Measurements from ENCODE around the gene TUSC1.
"Not testable (repeated sequence)": the region's sequence is repeated elsewhere in the genome, so short reads cannot be mapped to it uniquely, and the experiment has no call there.

Gene TUSC1

DNA sequence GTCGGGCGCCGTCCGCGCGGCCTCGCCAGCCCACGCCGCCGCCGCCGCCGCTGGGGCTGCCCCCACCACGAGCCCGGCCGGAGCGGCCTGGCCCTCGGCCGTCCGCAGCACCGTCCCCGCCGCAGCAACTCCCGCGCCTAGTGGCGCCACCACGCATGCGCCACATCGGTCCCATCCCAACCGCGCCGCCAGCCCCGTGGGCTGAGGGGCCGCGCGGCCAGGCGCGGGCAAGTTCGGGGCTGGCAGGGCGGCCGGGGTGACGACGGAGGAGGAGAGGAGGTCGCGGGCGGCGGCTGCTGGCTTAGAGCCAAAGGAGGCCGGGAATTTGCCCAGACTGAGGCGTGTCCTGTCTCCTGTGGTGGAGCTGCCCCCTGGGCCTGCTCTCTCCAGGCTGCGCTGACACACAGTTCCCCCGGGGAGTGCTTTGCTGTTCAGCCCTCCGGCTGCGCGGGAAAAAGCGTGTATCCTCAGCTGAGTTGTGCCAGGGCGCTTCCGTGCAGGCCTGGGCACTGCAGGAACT, at the start of gene TUSC1:
TUSC1 (minus strand) TSS at position 298 of the 520 bp plus-strand sequence; CDS start at position 166, 132 bp downstream.
- peak; percentile 45 to 94 for DNase-seq

DNA sequence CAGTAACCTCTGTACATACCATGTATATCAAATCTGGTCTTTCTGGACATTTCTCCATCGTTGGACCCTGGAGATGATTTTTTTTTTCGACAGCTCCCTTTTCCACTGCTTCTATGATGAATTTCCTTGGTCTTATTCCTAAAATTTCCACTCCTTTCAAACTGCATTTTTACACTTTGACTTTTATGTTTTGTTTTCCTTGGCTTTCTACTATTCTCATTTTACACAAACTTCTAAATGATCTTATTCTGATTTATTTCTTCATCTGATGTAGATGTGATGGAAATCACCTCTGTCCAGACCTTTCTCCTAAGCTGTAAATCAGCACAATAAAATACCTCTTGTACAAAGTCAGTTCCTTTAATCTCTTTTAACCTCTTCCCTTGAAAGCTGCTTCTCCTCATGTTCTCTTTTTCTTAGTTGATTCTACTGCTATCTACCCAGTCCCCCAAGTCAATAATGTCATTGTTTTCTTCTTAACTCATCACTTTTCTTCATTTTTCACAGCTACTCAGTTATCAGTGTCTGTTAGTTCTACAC, 48.7 kb upstream of the TUSC1 start:
- DNase-seq, result no peak

DNA sequence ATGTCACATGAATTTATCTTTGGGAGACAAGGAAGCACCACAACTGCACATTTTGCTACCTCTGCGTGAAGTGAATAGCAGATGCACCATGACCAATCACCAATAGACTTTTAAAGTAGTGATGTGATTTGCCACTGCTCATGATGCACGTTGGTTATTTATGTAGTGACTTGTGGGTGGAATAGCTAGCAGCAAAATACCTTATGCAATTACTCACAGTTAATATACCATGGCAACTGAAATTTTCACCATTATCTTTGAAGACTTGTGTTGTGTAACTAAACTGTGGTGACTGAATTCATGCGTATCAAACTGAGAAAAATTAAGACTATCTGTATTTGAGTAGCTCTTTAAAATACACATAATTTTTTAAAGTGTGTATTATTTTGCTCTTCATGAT, 46.2 kb upstream of the TUSC1 start:
- DNase-seq, result no peak

DNA sequence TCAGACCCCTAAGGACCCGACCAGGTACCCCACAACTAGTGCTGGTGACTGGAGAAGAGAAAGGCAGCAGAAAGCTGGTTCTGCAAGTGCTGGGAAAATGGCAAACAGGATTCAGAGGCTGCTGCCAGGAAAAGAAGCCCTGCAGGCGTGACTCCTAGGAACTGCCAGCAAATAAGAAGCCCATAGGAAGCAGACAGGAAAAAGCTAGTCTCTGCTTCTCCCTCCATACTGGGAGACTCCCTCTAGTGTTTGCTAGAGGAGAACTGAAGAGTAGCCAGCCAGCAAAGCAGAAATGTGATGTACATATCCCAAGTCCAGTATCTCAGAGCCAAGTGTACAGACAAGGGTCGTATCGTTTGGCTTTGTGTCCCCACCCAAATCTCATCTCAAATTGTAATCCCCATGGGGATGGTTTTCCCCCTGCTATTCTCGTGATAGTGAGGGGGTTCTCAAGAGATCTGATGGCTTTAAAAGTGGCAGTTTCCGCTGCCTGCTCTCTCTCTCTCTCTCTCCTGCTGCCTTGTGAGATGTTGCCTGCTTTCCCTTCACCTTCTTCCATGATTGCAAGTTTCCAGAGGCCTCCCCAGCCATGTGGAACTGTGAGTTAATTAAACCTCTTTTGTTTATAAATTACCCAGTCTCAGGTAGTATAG, 38.1 kb upstream of the TUSC1 start:
- peak in 1 of 2 experiments; percentile 46 for DNase-seq

DNA sequence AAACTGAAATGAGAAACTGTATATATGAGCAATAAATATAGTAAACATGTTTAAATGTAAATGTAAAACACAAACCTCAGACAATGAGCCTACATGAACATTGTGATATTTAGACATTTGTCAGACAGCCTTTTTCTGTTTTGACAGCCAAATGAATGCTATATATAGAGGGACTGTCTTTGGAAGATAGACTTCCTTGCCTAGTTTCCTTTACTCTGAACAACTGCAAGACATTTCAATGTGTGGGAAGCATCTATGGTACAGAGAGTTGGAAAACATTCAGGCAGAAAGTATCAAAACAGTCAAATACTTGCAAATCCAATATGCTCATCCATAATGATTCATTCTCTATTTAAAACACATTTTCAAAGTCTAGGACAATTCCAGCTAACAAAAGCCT, 31.7 kb upstream of the TUSC1 start:
- DNase-seq, result no peak

DNA sequence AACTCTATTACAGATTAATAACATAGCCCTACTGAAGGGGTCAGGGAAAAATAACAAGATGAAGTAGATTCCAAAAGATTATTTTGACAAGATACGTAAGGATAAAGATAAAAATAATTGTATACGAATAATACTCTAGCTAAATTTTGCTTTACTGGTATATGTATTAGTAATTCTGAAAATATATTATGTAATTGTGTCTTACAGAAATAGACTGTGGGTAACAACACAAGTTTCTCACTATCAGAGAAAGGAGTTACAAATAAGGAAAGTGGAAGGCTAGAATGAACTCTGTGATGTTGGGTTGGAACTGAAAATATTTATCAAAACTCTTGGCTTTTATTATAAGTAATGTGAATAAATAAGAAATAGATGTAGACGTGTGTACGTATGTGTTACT, 26.6 kb upstream of the TUSC1 start:
- DNase-seq, result no peak

DNA sequence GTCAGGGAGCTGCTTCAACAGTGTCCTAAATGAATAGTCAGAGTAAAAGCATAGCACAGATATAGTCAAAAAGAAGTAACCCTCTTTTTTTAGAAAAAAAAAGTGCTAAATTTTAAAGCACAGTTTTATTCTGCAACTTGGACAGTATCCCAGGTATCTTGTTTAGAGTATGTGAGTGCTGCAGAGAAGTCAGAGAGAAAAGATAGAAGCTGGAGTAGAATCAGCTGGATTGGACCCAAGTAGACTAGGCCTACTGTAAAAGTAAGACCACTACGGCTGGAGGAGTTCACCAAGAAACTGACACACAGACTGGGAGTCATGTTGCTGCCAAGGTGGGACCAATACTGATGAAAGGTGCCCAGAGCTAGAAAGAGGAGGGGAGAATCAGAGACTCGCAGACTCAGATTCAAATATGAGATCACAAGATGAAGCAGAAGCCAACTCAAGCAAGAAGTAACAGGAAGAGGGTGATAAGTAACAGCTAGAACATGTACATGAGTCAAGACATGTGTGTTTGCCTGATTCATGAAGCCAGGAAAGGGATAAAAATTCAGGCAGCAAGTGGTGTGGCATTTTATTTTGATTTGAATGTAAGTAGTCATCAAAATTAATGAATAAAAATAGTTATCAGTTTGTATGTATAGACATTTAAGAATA, 25.6 kb upstream of the TUSC1 start:
- no peak for DNase-seq

DNA sequence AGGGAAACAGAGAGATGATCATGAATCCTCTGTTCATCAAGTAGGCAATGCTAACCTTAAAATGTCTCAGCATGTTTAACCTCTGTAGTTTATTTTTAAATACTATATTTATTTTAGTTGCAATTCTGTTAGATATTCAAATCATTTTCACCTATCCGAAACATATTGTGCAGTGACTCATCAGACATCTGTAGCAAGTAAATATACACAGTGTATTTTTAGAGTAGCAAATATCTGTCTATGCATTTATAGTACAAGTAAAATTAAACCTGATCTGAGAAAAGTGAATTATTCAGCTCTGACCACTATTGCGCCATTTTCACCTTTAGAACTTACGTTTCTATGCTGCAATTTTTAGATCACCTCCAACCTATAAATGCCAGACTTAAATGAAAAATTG, 24.3 kb upstream of the TUSC1 start:
- DNase-seq, result no peak

DNA sequence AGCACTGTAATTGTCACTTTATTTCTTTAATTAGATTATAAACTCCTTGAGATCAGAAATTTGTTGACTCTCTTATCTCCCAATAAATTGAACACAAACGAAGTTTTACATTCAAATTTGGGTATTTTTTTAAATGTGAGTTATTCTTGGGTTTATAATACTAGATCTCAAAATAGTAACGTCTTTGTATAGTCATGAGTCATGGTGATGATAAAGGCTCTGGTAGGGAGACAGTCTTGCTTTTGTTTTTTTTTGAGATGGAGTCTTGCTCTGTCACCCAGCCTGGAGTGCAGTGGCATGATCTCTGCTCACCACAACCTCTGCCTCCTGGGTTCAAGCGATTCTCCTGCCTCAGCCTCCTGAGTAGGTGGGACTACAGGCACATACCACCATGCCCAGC, 22.7 kb upstream of the TUSC1 start:
- not testable (repeated sequence) for DNase-seq

DNA sequence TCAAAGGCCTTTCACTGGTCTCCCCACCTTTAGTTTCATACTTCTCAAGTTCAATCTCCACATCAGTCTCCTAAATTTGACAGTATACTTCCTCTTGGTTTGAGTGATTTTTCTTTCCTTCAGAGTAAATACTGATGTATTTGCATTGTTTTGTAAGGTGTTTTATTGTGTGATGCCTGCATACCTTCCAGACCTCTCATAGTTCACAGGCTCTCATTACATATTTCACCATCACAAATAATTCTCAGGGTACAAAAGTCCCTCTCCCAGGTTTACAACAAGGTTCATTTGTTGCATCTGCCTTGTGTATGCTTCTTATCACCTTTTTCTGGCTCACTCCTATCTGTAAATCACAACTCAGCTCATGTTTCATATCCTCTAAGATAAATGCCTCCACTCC, 22.2 kb upstream of the TUSC1 start:
- DNase-seq, result no peak

DNA sequence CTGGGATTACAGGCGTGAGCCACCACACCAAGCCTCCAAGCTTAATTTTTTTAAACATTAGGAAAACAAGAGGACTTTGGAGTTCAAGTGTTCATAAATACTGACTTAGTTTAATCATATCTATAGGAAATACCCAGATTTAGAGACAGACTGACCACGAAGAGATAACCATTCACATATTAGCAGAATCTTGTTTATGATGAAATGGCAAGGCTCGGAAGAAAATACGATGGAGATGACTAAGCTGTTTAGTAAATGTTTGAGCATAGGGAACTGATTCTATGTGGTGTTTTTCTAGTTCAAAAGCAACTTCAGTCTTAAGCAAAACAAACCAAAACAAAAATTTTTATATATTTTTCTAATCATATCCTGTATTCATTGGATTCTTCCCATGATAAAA, 13.5 kb upstream of the TUSC1 start:
- no peak for DNase-seq

DNA sequence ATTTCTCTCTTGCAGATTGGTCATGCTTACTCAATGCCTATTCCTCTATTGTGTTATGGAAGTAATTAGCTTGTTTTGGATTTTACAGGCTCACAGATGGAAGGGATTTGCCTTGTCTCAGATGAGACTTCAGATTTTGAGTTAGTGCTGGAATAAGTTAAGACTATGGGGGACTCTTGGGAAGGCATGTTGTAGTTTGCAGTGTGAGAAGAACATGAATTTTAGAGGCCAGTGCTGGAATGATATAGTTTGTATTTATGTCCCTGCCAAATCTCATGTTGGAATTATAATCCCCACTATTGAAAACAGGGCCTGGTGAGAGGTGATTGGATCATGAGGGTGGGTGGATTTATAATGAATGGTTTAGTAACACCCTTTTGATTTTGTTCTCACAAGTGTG, 6.1 kb upstream of the TUSC1 start:
- no peak for DNase-seq

DNA sequence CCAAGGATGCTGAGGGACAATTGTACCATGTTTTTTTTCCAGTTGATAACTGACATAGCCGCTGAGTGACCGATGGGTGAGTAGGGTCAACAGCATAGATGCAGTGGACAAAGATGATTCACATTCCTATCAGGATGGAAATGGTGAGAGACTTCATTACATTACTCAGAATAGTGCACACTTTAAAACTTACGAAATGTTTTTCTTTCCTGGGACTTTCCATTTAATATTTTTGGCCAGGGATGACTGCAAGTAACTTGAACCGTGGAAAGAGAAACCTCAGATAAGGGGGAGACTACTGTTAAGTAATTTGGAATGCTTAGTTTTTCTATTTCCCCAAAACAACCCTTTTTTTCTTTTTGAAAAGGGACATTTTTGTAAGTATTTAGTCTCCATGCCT, 3.0 kb upstream of the TUSC1 start:
- no peak for DNase-seq

DNA sequence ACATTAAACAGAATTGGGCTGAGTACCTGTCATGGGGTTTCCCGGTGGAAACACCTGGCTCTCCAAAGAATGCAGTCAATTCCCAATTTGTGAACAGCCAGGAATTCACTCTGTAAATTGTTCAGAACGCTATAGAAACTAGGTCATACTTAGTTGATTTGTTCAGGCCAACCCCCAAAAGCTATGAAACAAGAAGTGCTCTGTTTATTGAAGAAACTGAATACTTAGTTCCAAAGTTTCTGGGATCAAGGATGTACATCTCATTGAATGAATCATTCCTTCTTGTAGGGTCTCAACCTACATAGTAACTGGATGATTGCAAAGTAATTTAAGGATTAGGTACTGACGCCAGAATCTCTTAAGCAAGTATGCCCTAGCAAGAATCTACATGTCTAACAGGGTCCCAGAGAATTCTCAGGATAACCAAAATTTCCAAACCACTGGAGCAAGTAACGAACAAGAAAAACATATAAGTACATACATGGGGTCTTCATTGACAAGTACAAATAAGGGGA, 659 bp upstream of the TUSC1 start:
- DNase-seq, result peak in 1 of 2 experiments; percentile 13

DNA sequence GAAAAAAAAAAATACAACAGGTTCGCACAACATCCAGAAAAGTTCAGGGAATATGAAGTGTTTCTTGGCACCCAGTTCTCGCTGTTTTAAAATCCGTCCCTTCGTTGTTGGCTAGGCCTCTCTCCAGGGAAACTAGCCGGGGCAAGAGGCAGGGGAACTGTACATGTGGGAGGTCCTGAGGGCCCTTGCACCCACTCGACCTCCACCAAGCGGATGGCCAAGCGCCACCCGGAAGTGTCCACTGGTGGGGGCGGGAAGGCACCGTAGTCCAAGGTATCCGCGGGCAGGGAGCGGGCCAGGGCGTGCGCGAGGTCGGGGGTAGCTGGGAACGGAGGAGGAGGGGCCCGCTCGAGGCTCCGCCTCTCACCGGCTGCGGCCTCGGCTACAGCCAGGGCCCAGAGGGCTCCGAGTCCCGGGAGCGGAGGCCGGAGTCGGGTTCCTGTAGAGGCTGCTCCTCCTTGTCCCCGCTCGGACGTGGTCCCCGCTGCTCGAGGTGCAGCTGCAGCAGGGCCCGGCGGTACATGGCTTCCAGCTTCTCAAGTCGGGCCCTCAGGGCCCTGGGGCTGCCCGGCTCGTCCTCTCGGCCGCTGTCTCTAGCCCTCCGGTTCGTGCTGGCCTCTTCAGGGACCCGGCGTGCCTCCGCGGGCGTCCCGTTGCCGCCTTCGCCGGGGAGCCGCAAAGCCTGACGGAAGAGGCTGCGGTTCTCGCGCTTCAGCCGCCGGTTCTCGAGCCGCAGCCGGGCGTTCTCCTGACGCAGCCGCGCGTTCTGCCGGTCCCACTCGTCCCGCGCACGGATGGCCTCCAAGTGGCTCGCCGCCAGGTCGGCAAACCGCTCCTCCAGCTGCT, 720 bp downstream of the TUSC1 start:
- peak; percentile 50 to 73 for DNase-seq

DNA sequence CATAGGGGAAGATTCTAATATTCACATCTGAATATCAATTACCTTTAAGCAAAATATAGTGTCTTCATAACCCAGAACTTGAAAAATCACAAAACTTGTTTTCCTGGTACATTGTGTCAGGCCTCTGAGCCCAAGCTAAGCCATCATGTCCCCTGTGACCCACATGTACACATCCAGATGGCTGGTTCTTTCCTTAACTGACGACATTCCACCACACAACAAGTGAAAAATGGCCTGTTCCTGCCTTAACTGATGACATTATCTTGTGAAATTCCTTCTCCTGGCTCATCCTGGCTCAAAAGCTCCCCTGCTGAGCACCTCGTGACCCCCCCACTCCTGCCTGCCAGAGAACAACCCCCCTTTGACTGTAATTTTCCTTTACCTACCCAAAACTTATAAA, 2.4 kb downstream of the TUSC1 start:
- not testable (repeated sequence) for DNase-seq

DNA sequence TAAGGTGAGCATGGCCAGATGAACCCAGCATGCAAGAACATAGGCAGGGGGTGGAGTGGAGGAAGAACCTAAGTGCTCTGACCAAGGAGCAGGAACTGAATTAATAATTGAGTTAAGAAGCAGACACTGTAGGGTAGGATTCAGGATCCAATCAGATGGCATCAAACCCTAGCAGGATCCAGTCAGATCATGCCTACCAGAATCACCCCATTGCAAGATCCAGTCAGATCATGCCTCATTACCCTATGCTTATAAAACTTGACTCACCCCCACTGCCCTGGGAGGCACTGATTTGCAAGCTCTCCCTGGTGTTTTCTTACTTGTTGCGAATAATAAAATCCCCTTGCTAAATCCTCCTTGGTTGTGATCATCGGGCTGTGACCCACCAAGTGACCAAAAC, 19.7 kb downstream of the TUSC1 start:
- DNase-seq, result no peak

DNA sequence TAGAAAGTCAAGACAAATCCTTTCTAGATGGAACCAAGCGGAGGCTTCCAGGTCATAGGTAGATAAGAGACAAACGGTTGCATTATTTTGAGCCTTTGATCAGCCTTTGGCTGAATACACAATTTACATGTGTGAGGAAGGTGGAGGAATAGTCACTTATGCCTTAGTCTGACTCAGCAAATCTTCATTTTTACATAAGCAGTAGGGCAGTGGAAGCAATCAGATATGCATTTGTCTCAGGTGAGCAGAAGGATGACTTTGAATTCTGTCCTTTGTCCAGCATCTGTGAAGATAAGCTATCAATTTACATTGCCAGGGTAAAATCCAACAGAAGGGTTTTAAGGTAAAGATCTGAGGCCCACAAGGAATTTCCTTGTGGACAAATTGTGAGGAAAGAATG, 23.8 kb downstream of the TUSC1 start:
- DNase-seq, result no peak

DNA sequence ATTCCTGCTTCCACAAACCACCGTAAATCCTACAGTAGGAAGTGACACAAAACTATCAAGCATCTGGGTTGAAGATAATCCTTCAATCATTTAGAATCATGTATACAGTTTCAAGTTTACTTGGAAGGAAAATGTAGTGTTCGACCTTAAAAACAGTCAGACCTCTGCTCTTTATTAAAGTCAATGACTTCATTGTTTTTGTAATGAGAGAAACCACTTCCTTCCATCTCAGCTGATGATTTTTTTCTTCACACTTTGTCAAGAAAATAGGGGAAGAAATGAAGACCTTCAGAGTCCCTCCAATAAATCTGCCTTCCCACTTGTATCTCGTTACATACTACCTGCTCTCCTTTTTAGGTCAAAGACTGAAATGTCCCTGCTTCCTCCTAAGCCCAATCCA, 30.1 kb downstream of the TUSC1 start:
- DNase-seq, result no peak

DNA sequence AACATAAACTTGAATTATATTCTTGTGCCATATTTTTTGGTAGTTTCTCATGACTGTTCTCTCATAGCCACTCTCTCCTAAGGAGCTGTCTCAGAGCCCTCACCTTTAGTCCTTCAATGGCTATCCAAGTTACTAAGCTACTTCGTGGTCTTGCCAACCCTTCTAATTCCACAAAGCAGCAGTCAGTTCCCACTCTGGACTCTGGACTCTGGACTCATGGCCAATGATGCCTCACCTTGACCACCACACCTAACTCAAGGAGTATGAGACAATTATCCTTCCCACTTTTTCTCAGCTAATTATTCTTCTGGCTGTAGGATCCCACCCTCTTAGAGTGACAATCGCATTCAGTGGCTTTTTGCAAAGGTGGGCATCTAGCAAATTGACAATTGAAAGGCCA, 42.2 kb downstream of the TUSC1 start:
- no peak for DNase-seq

DNA sequence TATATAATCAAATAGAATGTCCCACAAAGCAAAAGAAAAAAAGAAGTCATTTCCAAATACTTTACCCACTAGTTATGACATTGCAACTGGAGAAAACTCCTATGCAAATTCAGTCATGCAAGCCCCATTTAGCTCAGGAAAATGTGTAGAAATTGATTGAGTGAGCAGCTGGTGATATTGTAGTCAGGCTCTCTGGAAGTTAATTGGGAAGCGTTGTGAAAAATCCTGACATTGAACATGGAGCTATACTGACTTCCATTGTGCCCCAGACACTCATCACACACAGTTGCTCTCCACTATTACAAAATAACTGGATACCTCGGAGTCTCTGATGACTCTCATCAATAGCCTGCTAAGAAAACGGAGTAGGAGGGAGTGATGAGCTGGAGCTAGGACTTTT, 49.0 kb downstream of the TUSC1 start:
- no peak for DNase-seq
